Mammary epithelial cell (primary cell): ENCODE measurements around the gene SH2D4B.

ENCODE experiments used
- EZH2 ChIP-seq: IDR thresholded peaks from 2 replicates; pipeline ENCODE4 v1.6.1; 2012; ENCODE audit warnings: low read length, inconsistent platforms, borderline replicate concordance
- TF ChIP-seq, protein P1 (sequence below), 2 donors: IDR thresholded peaks in 1 of 2; conservative IDR thresholded peaks in 1 of 2; 2 replicates each; pipeline ENCODE4 v1.5.1; 2011 to 2012; ENCODE audit warnings: inconsistent platforms in 2 of 2, low read length in 2 of 2, mild to moderate bottlenecking in 2 of 2, control low read depth in 1 of 2, low read depth in 1 of 2; ENCODE audit not compliant: insufficient read depth in 1 of 2; ENCODE audit errors: extremely low read depth in 1 of 2

DNA sequence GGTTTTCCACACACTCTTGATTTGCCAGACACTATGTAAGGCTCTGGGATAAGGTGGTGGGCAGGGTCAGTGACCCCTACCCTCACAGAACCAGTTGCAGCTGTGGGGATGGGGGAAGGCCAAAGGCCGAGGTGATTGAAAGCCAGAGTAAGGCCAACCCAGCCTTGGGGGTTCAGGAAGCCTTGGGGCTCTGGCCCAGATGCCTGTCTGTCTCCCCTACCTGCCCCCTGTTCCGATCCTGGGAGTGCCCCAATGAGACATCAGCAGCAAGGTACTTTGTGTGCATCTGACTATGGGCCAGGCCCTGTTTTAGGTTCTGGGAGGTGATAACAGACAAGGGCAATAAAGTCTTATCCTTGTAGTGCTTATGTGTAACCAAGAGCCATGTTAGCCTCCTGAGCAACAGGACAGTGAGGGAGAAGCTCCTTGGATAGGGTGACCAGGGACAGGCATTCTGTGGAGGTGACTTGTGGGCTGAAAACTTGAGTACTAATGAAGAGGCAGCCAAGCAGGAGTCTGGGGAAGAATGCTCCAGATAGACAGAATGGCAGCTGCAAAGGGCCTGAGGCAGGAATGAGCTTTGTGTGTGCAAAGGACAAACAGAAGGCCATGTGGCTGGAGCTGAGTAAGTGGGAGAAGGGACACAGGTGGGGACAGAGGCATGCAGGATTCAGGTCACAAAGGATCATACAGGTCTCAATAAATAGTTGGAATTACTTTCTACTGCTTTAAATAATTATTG is 48.2 kb upstream of the SH2D4B start:
- TF ChIP-seq, protein P1, sequence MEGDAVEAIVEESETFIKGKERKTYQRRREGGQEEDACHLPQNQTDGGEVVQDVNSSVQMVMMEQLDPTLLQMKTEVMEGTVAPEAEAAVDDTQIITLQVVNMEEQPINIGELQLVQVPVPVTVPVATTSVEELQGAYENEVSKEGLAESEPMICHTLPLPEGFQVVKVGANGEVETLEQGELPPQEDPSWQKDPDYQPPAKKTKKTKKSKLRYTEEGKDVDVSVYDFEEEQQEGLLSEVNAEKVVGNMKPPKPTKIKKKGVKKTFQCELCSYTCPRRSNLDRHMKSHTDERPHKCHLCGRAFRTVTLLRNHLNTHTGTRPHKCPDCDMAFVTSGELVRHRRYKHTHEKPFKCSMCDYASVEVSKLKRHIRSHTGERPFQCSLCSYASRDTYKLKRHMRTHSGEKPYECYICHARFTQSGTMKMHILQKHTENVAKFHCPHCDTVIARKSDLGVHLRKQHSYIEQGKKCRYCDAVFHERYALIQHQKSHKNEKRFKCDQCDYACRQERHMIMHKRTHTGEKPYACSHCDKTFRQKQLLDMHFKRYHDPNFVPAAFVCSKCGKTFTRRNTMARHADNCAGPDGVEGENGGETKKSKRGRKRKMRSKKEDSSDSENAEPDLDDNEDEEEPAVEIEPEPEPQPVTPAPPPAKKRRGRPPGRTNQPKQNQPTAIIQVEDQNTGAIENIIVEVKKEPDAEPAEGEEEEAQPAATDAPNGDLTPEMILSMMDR (conservative IDR thresholded peaks at IDR 0.05 in 1 of 2, IDR thresholded peaks at IDR 0.05 in 1 of 2; ENCODE audit: extremely low read depth in 1 of 2, insufficient read depth in 1 of 2, low read depth in 1 of 2, low read length in 2 of 2), result no peak
- no peak for TF ChIP-seq EZH2
